GM12892 (cell line): ENCODE measurements around the gene LRP2.

ENCODE experiments used
- POLR2A ChIP-seq: IDR thresholded peaks from 2 replicates; pipeline ENCODE4 v1.6.1; 2011; ENCODE audit warnings: low read depth, low read length, control low read depth
- POLR2AphosphoS5 ChIP-seq: IDR thresholded peaks from 2 replicates; pipeline ENCODE4 v1.6.1; 2011; ENCODE audit warnings: low read depth, low read length, control low read depth

GRCh38 chr2:169159686-169160085, 202.6 kb downstream of the LRP2 start:
- TF ChIP-seq POLR2A = no peak
- TF ChIP-seq POLR2AphosphoS5 = no peak
